Hepatocyte (in vitro differentiated cells): ENCODE results near the gene ALDH7A1. TPM values are rescaled to one million over a fixed set of nuclear protein-coding genes. Genes with fewer than 3 reads are reported as not detected.

Experiments
- DNase-seq: peaks from one replicate; pipeline ENCODE4 v3.0.0-alpha.2; 2016; ENCODE audit warnings: low spot score
- H2AFZ ChIP-seq: fragments of 200-600 bp; sonication (generic); 2 replicates; pipeline ENCODE4 v1.6.0; 2016; ENCODE audit warnings: antibody characterized with exemption, mild to moderate bottlenecking
- H3K27ac ChIP-seq: fragments of 200-600 bp; sonication (generic); 2 replicates; pipeline ENCODE4 v1.5.1; 2016; ENCODE audit warnings: mild to moderate bottlenecking
- H3K27me3 ChIP-seq: fragments of 200-600 bp; sonication (generic); 2 replicates; pipeline ENCODE4 v1.6.1; 2016
- H3K36me3 ChIP-seq: fragments of 200-600 bp; sonication (generic); replicated peaks from 2 replicates; pipeline ENCODE4 v1.5.1; 2016; ENCODE audit warnings: low read depth; ENCODE audit not compliant: insufficient read depth
- H3K4me1 ChIP-seq: fragments of 200-600 bp; sonication (generic); 2 replicates; pipeline ENCODE4 v1.5.1; 2016; ENCODE audit warnings: mild to moderate bottlenecking, moderate library complexity; ENCODE audit not compliant: insufficient read depth
- H3K4me2 ChIP-seq: fragments of 200-600 bp; sonication (generic); 2 replicates; pipeline ENCODE4 v1.6.0; 2016
- H3K4me3 ChIP-seq: fragments of 200-600 bp; sonication (generic); 2 replicates; pipeline ENCODE4 v1.5.1; 2016; ENCODE audit warnings: mild to moderate bottlenecking
- H3K79me2 ChIP-seq: fragments of 200-600 bp; sonication (generic); 2 replicates; pipeline ENCODE4 v1.6.0; 2017; ENCODE audit warnings: mild to moderate bottlenecking
- H3K9me2 ChIP-seq: fragments of 200-600 bp; sonication (generic); replicated peaks from 2 replicates; pipeline ENCODE4 v1.6.0; 2017; ENCODE audit warnings: mild to moderate bottlenecking; ENCODE audit not compliant: insufficient read depth
- H3K9me3 ChIP-seq: fragments of 200-600 bp; sonication (generic); 2 replicates; pipeline ENCODE4 v1.5.1; 2016; ENCODE audit warnings: low read depth, mild to moderate bottlenecking
- H4K20me1 ChIP-seq: fragments of 200-600 bp; sonication (generic); 2 replicates; pipeline ENCODE4 v1.6.0; 2016; ENCODE audit warnings: mild to moderate bottlenecking; ENCODE audit not compliant: insufficient read depth, poor library complexity, severe bottlenecking
- EZH2 ChIP-seq: fragments of 200-600 bp; sonication (generic); IDR thresholded peaks from 2 replicates; pipeline ENCODE4 v1.6.1; 2016; ENCODE audit warnings: antibody characterized with exemption, mild to moderate bottlenecking, borderline replicate concordance
- EZH2phosphoT487 ChIP-seq: fragments of 200-600 bp; sonication (generic); IDR thresholded peaks from one replicate; pipeline ENCODE4 v1.6.1; 2018; ENCODE audit warnings: antibody characterized with exemption, mild to moderate bottlenecking, low read depth, moderate library complexity; ENCODE audit not compliant: unreplicated experiment, severe bottlenecking
- WGBS: methylation state at CpG from one replicate; pipeline ENCODE4 v1.1.6; 2016; ENCODE audit warnings: low lambda C conversion rate; ENCODE audit errors: missing lambda C conversion rate; 5-methylcytosine and 5-hydroxymethylcytosine counted together
- polyA plus RNA-seq: library from polyadenylated mRNA; unstranded; fragments of >200 nt; fragmentation: Nextera tagmentation; extraction: Ambion mirVana; gene quantifications from 2 replicates; pipeline ENCODE4 v1.2.1, GENCODE V29; 2016
- total RNA-seq: library from RNA; depleted of rRNA; stranded (reverse); fragments of >200 nt; gene quantifications from 2 replicates; pipeline ENCODE4 v1.2.3, GENCODE V29; 2014
- TF ChIP-seq, protein P1 (sequence below): fragments of 200-600 bp; sonication (generic); IDR thresholded peaks from 2 replicates; pipeline ENCODE4 v1.5.1; 2016; ENCODE audit warnings: antibody characterized with exemption, mild to moderate bottlenecking; ENCODE audit not compliant: poor library complexity

The ALDH7A1 gene
- total and polyA plus RNA-seq, 2 experiments from 2014 or later = 50.0 to 107 TPM

DNA sequence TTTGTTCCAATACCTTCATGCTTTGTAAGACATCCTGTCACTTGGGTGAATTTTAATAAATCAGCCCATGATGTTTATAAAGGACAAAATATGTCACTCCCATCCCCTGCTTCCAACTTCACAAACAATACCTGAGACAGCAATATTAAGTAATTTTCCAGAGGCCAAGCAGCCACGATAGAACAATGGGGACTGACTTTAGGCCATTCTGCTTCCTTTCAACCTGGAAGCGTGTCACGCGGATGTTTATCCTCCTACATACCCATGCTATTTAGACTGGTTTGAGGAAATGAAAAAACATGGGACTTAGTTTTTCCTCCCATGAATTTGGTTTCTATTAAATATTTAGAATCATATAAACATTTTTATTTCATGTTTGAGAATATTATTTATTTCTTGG, 88.9 kb downstream of the ALDH7A1 start:
- no peak for DNase-seq
- no peaks in the 10 kb centered on the region for H3K9me3 ChIP-seq
- no peaks in the 10 kb centered on the region for H3K9me2 ChIP-seq
- H3K27ac ChIP-seq = no peak overlapping the region
- no peaks in the 10 kb centered on the region for H3K27me3 ChIP-seq
- H4K20me1 ChIP-seq = no peaks in the 10 kb centered on the region
- H3K4me3 ChIP-seq = no peak overlapping the region
- H3K36me3 ChIP-seq = no peaks in the 10 kb centered on the region
- WGBS = 91% methylated on average over 4 of the region's 4 CpGs
- no peak overlapping the region for H3K4me2 ChIP-seq
- H2AFZ ChIP-seq = no peak overlapping the region
- TF ChIP-seq, protein P1, sequence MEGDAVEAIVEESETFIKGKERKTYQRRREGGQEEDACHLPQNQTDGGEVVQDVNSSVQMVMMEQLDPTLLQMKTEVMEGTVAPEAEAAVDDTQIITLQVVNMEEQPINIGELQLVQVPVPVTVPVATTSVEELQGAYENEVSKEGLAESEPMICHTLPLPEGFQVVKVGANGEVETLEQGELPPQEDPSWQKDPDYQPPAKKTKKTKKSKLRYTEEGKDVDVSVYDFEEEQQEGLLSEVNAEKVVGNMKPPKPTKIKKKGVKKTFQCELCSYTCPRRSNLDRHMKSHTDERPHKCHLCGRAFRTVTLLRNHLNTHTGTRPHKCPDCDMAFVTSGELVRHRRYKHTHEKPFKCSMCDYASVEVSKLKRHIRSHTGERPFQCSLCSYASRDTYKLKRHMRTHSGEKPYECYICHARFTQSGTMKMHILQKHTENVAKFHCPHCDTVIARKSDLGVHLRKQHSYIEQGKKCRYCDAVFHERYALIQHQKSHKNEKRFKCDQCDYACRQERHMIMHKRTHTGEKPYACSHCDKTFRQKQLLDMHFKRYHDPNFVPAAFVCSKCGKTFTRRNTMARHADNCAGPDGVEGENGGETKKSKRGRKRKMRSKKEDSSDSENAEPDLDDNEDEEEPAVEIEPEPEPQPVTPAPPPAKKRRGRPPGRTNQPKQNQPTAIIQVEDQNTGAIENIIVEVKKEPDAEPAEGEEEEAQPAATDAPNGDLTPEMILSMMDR = no peak
- TF ChIP-seq EZH2phosphoT487 (no peak), EZH2 (no peak)
- H3K4me1 ChIP-seq = peaks cover 3% of the 10 kb centered on the region
- no peaks in the 10 kb centered on the region for H3K79me2 ChIP-seq

DNA sequence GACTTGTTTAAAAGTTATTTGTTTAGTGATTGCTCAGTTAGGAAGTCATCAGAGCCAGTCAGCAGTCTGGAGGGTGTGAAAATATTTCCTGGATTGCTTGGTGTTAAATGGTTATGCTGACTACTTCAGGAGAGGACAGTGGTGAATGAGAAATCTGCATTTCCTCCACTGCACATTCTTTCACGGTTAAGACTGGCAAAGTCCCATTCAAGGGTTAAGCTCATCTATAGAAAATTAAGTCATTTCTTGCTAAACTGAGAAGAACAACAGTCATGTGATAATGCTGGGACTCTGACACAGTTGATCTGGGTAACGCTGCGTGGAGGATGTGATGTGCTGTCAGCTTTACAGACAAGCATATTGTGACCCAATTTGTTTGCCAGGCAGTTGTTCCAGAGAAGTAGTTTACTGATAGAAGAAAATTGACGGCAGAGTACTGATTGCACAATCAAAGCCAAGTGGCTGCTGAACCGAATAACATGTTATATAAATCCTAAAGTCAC, 91.4 kb downstream of the ALDH7A1 start:
- H2AFZ ChIP-seq = no peak overlapping the region
- WGBS = 52% methylated on average over 5 of the region's 5 CpGs
- H3K79me2 ChIP-seq = no peaks in the 10 kb centered on the region
- H3K27me3 ChIP-seq = no peaks in the 10 kb centered on the region
- H3K4me1 ChIP-seq = peaks cover 3% of the 10 kb centered on the region
- H3K9me2 ChIP-seq = no peaks in the 10 kb centered on the region
- TF ChIP-seq EZH2 = no peak
- TF ChIP-seq, protein P1 = no peak
- no peak for TF ChIP-seq EZH2phosphoT487
- no peaks in the 10 kb centered on the region for H4K20me1 ChIP-seq
- H3K4me3 ChIP-seq = no peak overlapping the region
- no peaks in the 10 kb centered on the region for H3K9me3 ChIP-seq
- no peak overlapping the region for H3K4me2 ChIP-seq
- no peaks in the 10 kb centered on the region for H3K36me3 ChIP-seq
- no peak for DNase-seq
- no peak overlapping the region for H3K27ac ChIP-seq

DNA sequence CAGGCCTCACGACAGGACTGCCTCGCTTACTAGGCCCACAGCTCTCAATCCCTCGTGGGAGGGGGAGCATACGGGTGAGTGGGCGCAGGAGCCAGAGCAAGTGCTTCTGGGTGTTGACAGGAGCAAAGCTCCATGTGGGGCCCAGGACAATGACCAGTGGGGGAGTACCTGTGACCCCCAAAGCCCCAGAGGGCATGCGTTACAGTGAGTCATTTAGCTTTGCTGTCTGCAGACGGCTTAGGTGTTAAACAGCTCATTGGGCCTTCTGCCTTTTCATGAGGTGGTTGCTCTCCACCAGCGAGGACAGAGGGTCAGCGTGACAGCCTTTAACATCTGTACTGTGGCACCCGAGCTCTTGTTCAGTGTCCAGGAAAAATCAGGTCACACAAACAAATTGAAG, 93.6 kb downstream of the ALDH7A1 start:
- 88% methylated on average over 10 of the region's 10 CpGs for WGBS
- no peaks in the 10 kb centered on the region for H3K79me2 ChIP-seq
- H3K27ac ChIP-seq = no peak overlapping the region

More for the DNA sequence above, 93.6 kb downstream of the ALDH7A1 start:
- TF ChIP-seq, protein P1 = no peak
- TF ChIP-seq EZH2 = no peak
- TF ChIP-seq EZH2phosphoT487 = no peak
- Histone ChIP-seq H3K4me1 (peaks cover 3% of the 10 kb centered on the region), H3K27me3 (no peaks in the 10 kb centered on the region), H3K4me3 (no peak overlapping the region), H3K36me3 (no peaks in the 10 kb centered on the region), H4K20me1 (no peaks in the 10 kb centered on the region), H3K9me3 (no peaks in the 10 kb centered on the region), H3K9me2 (no peaks in the 10 kb centered on the region), H2AFZ (no peak overlapping the region), H3K4me2 (no peak overlapping the region)
- DNase-seq = no peak
